Measurements from ENCODE around the gene MEIOB. TPM values are rescaled to one million over a fixed set of nuclear protein-coding genes. Genes with fewer than 3 reads are reported as not detected.
"Not testable (repeated sequence)": the region's sequence is repeated elsewhere in the genome, so short reads cannot be mapped to it uniquely, and the experiment has no call there.

Gene MEIOB
- total RNA-seq, 1 donor from 2014 or later, result not detected

GRCh38 chr16:1809281-1809801 is 62.6 kb downstream of the MEIOB start:
- DNase-seq (ENCODE audit: low read depth, low spot score), result no peak
- Mint-ChIP-seq H3K4me1 (no peaks in the 10 kb centered on the region), H3K27me3 (ENCODE audit: low read depth) (no peaks in the 10 kb centered on the region), H3K9me3 (no peaks in the 10 kb centered on the region), H3K4me3 (no peak overlapping the region), H3K27ac (ENCODE audit: unreplicated experiment) (no peak overlapping the region), H3K36me3 (ENCODE audit: low read depth) (peaks cover 11% of the 10 kb centered on the region)
- no peak for TF ChIP-seq CTCF (conservative IDR thresholded peaks at IDR 0.05)

- no peaks in the 10 kb centered on the region for H3K27me3 Mint-ChIP-seq (ENCODE audit: low read depth)
- H3K36me3 Mint-ChIP-seq (ENCODE audit: low read depth), result peaks cover 11% of the 10 kb centered on the region
- DNase-seq (ENCODE audit: low read depth, low spot score), result no peak
- no peak overlapping the region for H3K4me3 Mint-ChIP-seq
- H3K9me3 Mint-ChIP-seq, result no peaks in the 10 kb centered on the region
- no peak for TF ChIP-seq CTCF (conservative IDR thresholded peaks at IDR 0.05)
- no peak overlapping the region for H3K27ac Mint-ChIP-seq (ENCODE audit: unreplicated experiment)
- H3K4me1 Mint-ChIP-seq, result no peaks in the 10 kb centered on the region
Measured at GRCh38 chr16:1808691-1809090, 63.3 kb downstream of the MEIOB start.

GRCh38 chr16:1807626-1808025 is 64.3 kb downstream of the MEIOB start:
- Mint-ChIP-seq H3K4me3 (no peak overlapping the region), H3K9me3 (no peaks in the 10 kb centered on the region), H3K27ac (ENCODE audit: unreplicated experiment) (no peak overlapping the region), H3K36me3 (ENCODE audit: low read depth) (peaks cover 11% of the 10 kb centered on the region), H3K4me1 (no peaks in the 10 kb centered on the region), H3K27me3 (ENCODE audit: low read depth) (no peaks in the 10 kb centered on the region)
- TF ChIP-seq CTCF (conservative IDR thresholded peaks at IDR 0.05), result no peak
- DNase-seq (ENCODE audit: low read depth, low spot score), result no peak

GRCh38 chr16:1800701-1801100 is 71.3 kb downstream of the MEIOB start:
- no peaks in the 10 kb centered on the region for H3K27me3 Mint-ChIP-seq (ENCODE audit: low read depth)
- no peak overlapping the region for H3K4me3 Mint-ChIP-seq
- H3K4me1 Mint-ChIP-seq, result no peaks in the 10 kb centered on the region
- H3K27ac Mint-ChIP-seq (ENCODE audit: unreplicated experiment), result no peak overlapping the region
- no peak for TF ChIP-seq CTCF (conservative IDR thresholded peaks at IDR 0.05)
- H3K36me3 Mint-ChIP-seq (ENCODE audit: low read depth), result peaks cover 19% of the 10 kb centered on the region
- no peak for DNase-seq (ENCODE audit: low read depth, low spot score)
- no peaks in the 10 kb centered on the region for H3K9me3 Mint-ChIP-seq

- not testable (repeated sequence) for H3K27me3 Mint-ChIP-seq (ENCODE audit: low read depth); H3K4me3 Mint-ChIP-seq; H3K4me1 Mint-ChIP-seq; H3K27ac Mint-ChIP-seq (ENCODE audit: unreplicated experiment); H3K9me3 Mint-ChIP-seq; DNase-seq (ENCODE audit: low read depth, low spot score)
- H3K36me3 Mint-ChIP-seq (ENCODE audit: low read depth), result peaks cover 16% of the 10 kb centered on the region
Measured at GRCh38 chr16:1799263-1799662, 72.7 kb downstream of the MEIOB start.

- no peaks in the 10 kb centered on the region for H3K9me3 Mint-ChIP-seq
- no peak overlapping the region for H3K4me3 Mint-ChIP-seq
- TF ChIP-seq CTCF (conservative IDR thresholded peaks at IDR 0.05), result no peak
- H3K4me1 Mint-ChIP-seq, result no peaks in the 10 kb centered on the region
- no peak for DNase-seq (ENCODE audit: low read depth, low spot score)
- no peaks in the 10 kb centered on the region for H3K27me3 Mint-ChIP-seq (ENCODE audit: low read depth)
- H3K27ac Mint-ChIP-seq (ENCODE audit: unreplicated experiment), result no peak overlapping the region
- peaks cover 14% of the 10 kb centered on the region for H3K36me3 Mint-ChIP-seq (ENCODE audit: low read depth)
Measured at GRCh38 chr16:1794908-1795666, 76.9 kb downstream of the MEIOB start.
